IMR-90 (cell line): ENCODE data around the gene SCPEP1. TPM values are rescaled to one million over a fixed set of nuclear protein-coding genes. Genes with fewer than 3 reads are reported as not detected.

Source experiments
- polyA plus RNA-seq, 3 experiments: library from polyadenylated mRNA; depleted of rRNA; stranded (reverse); fragments of >200 nt; gene quantifications; 2 replicates each; pipeline ENCODE4 v1.2.3, GENCODE V29; 2012; ENCODE audit warnings: low replicate concordance in 1 of 3
- total RNA-seq: library from RNA; depleted of rRNA; stranded (reverse); fragments of >200 nt; gene quantifications from 2 replicates; pipeline ENCODE4 v1.2.3, GENCODE V29; 2012; rRNA removed

The SCPEP1 gene
- total and polyA plus RNA-seq, 2 of the 4 experiments (the other 2 are of a cell fraction), result 16.5 to 32.1 TPM

Other genes starting within 250 kb of the SCPEP1 start
- 0.18 and 0.56 TPM in 2 replicates for gene C17orf67, start 144.2 kb upstream of the SCPEP1 start, total RNA-seq
- 1.1 TPM in 2 replicates for gene C17orf67, start 144.2 kb upstream of the SCPEP1 start, polyA plus RNA-seq (2012; rRNA removed)
- 4.7 and 5.0 TPM in 2 replicates for gene DGKE, start 144.0 kb upstream of the SCPEP1 start, total RNA-seq
- 2.4 and 3.9 TPM in 2 replicates for gene DGKE, start 144.0 kb upstream of the SCPEP1 start, polyA plus RNA-seq (2012; rRNA removed)
- 25.5 and 28.9 TPM in 2 replicates for gene TRIM25, start 64.1 kb upstream of the SCPEP1 start, total RNA-seq
- gene TRIM25, start 64.1 kb upstream of the SCPEP1 start, polyA plus RNA-seq (2012; rRNA removed), result 27.5 and 29.9 TPM in 2 replicates
- 13.3 and 21.7 TPM in 2 replicates for gene COIL, start 17.1 kb upstream of the SCPEP1 start, total RNA-seq
- 4.3 and 5.2 TPM in 2 replicates for gene COIL, start 17.1 kb upstream of the SCPEP1 start, polyA plus RNA-seq (2012; rRNA removed)
- gene AKAP1, start 107.1 kb downstream of the SCPEP1 start, total RNA-seq, result 10.2 and 11.7 TPM in 2 replicates
- gene AKAP1, start 107.1 kb downstream of the SCPEP1 start, polyA plus RNA-seq (2012; rRNA removed), result 16.4 and 17.4 TPM in 2 replicates